Measurements from ENCODE around the gene PPP1R18.

The PPP1R18 gene

DNA sequence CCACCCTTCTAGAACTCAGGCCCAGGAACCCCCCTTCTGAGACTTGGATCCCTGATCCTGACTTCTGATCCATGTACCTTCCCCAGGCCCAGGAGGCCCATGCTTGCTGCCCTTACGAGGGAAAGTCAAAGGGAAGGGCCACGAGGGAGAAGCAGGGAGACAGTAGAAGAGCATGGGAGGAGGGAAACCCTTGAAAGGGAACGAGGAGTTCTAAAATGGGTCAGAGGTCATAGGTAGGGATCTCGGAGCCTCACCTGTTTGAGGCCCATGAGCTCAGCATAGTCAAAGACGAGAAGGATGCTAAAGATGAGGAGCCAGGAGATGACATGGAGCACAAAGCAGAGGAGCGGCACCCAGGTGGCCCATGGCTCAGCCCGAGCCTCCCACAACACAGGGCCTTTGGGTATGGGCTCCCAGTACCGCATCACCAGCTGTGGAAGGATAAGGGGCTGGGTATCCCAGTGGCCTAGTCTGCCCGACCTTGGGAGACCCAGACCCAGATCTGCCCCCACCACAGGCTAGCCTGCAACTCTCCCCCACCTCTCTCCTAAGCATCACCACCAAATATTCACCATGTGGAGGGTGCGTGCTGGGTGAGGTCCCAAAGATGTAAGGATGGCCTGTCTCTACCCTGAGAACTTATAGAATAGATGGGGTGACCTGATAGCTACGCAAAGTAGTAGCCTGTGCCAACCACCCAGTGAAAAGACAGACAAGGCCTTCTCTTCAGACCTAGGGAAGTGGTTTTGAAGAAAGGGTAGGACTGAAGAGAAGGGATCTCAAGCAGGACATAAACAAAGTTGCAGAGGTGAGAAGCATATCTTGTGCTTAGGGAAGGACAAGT lies 2.8 kb upstream of the PPP1R18 start:
- DNase-seq (ENCODE audit: low read depth in 2 of 2): no peak

DNA sequence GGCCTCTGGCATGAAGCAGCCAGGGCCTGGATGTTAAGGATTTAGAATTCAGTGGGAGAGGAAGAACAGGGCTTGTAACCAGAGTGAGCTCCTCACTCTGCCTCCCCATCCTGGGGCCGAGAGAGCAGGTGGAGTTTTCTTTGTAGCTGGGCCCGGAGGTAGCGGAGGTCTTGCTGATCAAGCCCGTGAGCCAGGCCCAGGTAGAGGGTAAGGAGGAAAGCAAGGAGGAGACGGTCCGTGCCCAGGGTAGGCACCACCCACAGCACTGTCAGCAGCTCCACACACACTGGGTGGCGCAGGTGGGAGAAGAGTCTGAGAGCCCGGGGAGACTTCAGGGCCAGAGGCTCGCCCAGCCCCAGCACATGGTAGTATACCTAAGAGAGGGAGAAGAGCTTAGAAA lies 2.1 kb upstream of the PPP1R18 start:
- DNase-seq (ENCODE audit: low read depth in 2 of 2): no peak

DNA sequence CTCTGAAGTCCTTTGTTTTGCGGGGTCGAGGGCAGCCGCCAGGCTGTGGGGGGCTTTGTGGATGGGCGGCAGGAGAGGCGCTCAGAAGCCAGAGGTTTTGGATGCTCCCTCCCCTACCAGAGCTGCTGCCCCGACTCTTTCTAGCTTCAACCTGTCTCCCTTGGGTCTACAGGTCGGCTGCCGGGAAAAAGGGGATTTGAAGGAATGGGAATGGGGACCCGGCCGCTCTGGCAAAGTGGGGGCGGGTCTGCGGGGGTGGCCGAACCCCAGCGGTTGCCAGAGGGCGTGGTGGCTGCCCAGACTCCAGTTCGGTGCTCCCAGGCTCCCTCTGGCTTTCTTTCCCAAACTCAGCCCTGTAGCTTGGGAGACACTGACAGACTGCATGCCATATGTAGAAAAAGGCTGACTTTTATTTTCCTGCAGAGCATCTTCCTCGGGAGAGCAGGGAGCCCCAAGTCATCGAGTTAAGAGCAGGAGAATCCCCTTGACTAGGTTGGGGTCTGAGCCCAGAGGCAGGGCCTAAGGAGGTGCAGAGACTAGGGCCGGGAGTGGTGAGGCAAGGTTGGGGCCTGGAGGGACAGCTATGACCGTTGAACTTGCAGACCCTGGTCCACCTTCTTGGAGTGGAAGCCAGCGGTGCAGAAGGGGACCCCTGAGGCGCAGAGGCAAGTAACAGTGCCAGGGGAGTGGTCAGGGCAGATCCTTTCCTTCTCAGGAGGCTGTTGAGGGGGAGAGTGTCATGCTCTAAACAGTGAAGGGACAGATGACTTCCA lies 1.4 kb upstream of the PPP1R18 start:
- no peak for DNase-seq (ENCODE audit: low read depth in 2 of 2)

DNA sequence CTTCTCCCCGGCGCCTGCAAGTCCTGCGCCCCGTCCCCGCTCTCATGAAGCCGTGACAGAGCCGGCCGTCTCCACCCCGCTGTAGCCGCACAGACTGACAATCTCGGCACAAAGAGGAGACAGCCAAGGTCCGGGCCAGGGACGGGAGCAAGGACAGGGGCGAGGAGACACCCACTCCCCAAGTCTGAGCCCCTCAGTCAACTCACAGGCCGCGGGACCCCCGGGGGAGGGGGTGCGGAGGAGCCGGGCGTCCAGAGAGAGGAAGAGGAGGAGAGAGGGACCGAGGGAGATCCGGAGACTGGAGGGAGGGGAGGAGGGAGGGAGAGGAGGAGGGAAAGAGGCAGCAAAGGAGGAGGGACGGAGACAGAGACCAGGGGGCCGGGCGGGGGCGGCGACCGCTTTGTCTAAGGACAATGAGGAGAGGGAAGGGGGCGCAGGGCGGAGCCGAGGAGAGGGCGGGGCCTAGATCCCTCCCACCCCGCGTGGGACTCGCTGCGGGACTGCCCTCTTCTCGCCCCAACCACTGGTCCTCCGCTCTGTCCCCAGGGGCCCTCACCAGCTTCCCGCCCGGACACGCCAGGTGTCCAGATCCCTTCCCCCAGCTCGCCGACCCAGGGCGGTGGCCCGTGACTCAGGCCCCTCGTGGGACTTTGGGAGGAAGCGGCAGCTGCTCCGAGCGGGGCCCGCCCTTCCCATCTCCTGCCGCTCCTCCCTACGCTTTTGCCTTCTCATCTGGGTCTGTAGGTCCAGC lies 638 bp upstream of the PPP1R18 start:
- DNase-seq (ENCODE audit: low read depth in 2 of 2): peak; percentile 64 to 94

DNA sequence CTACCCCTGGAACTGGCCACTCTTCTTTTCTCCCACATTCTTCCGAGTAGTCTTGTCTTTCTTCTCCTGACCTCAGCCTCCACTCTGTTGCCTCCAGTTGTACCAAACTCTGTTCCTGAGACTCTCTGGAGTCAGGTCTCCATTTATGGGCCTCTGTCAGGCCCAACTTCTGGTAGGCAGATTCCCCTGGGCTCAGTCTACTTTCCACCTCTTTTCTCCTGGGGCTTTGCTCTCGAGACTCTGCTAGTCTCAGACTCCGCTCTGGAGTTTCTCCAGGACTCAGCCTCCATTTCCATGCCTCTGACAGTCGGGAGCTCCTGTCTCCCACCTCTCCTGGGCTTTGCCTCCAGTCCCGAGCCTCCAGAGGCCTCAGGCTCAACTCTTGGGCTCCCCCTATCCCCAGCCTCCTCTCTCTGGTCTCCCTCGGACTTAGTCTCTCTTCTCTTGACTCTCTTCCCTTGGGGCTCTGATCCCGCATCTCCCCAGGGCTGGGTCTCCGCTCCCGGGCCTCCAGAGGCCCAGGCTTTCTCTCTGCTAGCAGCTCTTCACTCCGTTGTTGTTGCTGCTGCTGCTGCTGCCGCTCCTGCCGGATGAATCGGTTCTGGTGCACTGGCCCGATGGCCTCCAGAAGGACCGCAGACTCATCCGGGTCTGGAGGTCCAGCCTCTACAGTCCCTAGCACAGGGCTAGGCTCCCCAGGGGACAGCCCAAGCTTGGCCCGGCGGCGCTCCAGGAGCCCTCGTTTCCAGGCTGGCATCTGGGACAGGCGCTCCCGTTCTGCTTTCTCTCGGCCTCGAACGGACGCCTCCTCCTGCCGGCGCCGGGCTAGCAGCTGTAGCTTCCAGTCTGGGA lies 1.1 kb downstream of the PPP1R18 start:
- DNase-seq (ENCODE audit: low read depth in 2 of 2): no peak

DNA sequence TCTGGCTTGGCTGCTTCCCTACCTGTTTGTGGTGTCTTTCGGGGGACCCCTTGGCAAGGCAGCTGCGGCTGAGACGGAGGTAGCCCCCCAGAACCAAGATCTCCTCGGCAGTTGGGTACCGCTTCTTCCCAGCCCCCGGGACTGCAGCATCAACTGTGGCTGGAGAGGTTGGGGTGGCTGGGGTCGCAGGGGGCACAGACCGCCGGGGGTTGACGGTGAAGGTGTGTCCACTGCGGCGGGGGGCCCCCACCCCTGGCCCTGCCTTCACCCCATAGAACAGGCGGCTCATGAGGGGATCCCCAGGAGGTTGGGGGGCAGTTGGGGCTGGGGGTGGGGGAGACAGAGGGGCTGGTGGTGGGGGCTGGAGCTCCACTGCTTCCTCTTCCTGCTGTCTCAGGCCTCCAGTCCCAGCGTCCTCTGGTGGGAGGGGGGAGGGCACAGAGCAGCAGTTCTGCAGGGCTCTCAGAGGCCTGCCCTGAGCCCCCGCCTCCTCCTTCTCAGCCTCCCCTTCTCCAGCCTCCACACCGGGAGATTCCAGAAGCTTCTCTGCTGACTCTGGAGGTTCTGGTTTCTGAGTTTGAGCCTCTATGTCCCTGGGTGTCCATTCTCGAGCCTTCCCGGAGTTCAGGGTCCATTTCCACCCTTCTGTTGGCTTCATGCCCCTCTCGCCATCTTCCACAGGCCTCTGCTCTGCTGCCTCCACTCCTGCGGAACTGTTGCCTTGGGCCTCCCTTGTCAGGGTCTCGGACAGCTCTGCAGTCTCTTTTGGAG lies 1.9 kb downstream of the PPP1R18 start:
- DNase-seq (ENCODE audit: low read depth in 2 of 2): peak; percentile 23 to 47

DNA sequence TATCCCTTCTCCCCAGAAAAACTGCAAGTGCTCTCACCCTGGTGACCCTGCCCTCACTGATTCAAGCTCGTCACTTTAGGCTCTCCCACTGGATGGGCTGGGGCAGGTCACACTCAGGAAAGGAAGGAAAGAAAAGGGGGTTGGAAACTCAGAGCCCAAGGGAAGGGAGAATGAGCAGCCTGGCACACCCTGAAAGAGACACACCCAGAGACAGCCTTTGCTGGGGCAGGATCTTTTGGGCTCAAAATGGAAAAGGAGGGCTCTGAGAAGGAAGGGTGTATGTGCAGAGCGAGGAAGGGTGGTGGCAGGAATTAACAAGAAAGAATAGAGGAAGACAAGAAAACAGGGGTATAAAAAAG lies 2.5 kb downstream of the PPP1R18 start:
- no peak for DNase-seq (ENCODE audit: low read depth in 2 of 2)

DNA sequence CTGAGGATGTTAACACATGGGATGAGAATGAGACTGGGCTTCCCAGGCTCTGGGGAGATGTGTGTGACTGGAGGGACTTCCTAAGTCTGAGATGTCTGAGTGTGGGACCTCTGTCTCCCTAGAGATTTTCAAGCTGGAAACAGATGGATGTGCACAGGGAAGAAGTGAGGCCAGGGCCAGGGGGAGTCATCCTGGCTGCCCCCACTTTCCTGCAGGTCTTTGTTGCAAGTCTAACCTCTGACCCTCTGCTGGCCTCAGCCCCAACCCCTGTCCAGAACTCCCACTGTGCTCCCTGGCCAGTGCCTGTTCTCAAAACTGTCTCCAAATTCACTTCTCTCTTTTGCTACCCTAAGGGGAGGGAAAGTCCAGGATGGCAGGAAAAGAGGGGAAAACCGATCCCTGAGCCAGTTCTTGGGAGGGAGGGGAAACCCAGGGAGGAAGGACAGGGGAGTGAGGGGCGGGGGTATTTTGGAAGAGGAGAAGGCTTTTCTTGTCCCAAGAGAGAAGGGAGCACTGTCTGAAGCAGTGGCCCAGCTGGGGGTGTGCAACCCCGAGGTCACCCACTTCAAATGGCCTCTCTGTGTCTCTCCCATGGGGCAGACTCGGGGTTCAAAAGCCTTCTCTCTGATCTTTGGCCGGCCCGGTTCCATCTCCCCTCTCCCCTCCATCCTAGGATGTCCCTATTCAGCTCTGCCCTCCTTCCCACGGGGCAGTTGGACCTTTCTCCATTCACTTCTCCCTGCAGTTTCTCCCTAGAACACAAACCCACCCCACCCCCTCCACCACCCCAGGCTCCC lies 3.1 kb downstream of the PPP1R18 start:
- DNase-seq (ENCODE audit: low read depth in 2 of 2): no peak

DNA sequence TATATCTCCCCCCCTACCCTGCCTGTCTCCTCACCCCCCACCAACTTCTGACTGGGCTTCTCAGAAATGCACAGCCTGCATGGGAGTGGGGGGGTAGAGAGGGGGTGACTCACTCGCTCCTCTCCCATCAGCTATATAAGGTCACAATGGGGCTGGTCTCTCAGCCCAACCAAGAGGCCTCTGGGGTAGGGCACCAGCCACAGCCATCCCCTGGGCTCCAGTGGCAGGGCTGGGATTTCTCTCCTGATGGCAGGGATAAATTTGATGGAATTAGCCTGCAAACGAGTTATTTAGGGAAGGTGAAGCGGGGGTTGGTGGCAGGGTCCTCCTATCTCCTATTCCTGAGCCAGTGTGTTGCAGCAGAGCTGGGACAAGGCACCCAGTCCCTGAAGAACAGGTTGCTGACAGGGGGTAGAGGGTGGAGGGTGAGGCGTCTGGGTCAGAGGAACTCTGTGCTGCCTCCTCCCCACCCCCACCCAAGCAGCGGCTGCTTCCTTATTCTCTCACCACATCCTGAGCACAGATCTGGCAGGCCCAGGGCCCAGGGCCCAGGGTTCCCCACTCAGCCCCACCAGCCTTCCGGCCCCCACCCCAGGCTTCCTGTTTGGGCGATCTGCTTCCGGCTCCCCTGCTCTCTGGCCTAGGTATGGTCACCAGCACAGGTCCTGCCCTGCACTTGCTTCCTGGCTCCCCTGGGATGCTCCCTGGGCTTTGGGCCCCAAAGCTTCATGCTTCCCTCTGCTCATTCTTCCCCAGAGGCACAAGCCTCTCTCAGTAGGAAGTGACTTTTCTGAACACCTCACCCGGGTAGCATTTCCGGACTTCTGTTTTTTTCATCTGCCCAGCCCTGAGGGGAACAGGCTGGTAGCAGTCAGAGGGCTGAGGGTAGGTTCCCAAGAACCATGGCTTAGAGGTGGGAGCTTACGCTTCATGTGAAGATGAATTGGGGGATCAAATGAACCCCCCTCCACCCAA lies 4.0 kb downstream of the PPP1R18 start:
- DNase-seq (ENCODE audit: low read depth in 2 of 2): peak; percentile 62 to 79

DNA sequence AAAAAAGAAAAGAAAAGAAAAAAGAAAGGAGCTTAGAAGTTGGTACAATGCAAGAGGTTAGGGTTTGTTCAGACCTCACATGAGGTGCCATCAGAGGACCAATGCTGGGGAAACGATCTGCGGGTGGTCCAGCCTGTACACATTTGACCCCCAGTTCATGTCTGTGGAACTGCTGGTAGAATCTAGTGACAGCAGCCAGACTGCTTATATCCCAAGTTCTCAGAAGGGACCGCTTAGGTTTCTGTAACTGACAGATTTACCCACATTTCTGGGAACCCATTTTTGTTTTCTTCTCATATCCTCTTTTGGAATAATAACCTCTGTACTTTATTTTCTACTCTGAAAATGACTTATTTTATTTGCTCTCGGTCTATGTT lies 4.7 kb downstream of the PPP1R18 start:
- no peak for DNase-seq (ENCODE audit: low read depth in 2 of 2)

DNA sequence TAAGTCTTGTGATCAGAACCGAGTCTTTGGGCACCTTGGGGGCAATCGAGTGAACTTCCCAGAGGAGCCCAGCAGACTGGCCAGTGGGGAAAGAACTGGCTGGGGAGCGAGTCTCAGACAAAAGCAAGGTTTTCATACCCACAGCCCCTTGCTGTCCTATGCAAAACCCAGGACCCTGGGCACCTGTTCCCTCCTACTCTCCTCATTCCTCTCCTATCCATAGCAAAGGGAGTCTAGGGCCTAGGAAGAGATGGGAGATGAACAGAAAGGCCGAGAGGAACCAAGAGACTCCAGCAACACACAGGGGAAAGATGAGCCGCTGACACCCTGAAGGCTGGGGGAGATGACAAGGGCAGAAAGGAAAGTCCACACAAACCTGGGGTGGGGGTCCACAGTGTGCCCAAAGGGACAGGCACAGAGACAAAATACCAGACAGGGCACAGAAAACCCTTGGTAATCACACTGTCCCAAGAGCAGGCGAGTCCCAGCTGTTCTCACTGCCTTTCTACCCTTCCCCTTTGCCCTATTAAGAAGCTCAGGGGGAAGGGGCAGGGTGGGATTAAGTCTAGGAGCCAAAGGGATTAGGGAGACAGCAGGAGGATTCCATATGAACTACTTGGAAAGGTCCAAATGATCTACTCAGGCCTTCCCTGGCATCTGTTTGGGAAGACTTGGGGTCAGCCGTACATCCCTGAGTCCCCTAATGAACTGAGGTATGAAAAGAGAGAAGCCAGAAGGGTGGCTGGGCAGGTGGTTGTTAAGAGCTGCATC lies 6.5 kb downstream of the PPP1R18 start:
- no peak for DNase-seq (ENCODE audit: low read depth in 2 of 2)

DNA sequence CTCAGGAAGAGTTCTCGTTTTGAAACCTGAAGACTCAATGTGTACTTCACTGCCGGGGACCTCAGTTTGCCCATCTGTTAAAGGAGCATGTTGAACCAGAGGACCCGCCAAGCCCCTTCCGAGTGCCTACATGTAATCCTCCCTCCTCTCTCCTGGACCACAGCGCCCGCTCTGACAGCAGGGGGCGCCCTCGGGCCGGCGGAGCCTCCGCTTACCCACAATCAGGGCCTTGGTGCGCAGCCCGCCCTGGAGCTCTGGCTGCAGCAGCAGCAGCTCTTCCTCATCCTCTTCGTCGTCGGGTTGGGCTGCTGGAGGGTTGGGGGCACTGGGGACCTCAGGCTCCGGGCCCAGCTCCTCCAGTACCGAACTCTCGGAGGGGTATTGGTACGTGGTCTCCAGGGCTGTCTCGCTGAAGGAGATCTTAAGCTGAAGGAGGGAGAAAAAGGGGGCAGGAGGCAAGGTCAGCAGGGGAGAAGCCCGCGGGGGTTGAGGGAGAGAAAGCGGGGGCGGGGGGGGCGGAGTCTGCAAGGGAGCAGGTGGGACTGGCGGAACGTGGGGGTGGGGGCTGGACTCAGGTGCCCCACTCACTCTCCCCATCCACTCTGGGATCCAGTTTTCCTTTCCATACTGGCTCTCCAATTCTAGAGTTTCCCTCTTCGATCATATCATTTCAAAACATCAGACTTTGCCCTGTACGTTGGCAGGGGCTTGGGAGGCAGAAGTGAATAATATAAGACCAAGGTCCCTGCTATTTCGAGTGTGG lies 7.3 kb downstream of the PPP1R18 start:
- peak; percentile 80 to 86 for DNase-seq (ENCODE audit: low read depth in 2 of 2)

DNA sequence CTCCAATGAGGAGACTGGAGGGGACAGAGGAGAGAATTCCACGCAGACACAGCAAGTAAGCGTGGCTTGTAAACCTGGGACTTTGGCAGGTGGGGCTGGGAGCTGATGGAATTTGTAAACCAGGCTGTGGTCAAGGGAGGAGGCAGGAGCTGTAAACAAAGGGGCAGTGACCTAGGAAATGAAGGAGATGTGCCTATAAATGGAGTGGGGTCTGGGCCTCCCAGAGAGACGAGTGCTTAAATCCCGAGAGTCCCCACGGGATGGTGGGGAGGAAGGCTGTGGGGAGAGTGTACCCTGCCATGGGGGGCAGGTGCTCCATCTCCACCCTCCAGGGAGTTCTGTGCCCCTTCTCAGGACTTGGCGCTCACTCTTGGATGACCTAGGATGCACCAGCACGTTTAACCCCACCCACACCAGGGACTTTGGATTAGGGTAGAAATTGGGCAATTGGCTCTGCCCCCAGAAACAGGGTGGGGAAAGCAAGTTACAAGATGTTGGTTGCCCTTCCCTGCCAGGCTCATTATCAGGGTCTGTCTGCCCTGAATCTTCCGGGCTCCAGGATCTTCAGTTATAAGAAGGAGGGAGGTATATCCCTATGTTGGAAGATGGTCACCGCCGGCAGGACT lies 9.7 kb downstream of the PPP1R18 start:
- DNase-seq (ENCODE audit: low read depth in 2 of 2): no peak

DNA sequence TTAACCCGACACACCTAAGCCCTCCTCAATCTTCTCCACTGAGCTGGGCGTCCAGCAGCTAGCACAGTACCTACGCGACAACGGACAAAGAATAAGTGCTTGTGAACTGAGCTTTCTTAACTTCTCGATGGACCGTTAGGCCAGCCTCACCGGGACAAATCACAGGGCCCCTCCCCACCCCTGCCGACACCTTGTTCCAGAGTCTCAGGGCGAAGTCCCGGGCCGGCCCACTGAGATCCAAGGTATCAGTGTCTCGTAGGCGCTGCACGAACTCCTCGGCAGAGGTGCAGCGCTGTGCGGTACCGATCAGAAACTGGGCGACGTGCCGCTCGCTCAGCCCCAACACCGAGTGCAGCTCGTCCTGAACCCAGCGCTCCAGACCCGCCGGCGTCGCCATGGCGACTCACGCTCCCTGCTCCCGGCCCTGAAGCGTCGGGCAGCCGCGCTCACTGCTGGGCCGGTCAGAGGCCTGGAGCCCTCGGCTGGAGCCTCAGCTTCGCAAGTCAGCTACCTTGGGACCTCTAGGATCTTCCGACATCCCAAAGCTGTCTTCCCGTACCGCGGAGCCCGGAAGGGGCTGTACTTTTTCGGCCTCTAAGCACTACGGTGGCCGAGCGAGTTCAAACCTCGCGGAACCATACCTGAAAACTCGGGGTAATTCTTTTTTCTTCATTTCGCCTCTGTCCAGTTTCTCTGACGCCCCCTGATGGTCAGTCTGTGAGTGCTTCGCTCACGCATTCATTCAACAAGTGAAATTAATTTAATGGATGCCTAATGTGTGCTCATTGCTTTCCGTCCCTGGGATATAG lies 13.8 kb downstream of the PPP1R18 start, which contains the start of gene DHX16:
Gene DHX16, minus strand, starts transcription at position 562 of the 809 bp plus-strand sequence. Its CDS starts 165 bp downstream, at position 397.
- peak; percentile 78 to 91 for DNase-seq (ENCODE audit: low read depth in 2 of 2)

DNA sequence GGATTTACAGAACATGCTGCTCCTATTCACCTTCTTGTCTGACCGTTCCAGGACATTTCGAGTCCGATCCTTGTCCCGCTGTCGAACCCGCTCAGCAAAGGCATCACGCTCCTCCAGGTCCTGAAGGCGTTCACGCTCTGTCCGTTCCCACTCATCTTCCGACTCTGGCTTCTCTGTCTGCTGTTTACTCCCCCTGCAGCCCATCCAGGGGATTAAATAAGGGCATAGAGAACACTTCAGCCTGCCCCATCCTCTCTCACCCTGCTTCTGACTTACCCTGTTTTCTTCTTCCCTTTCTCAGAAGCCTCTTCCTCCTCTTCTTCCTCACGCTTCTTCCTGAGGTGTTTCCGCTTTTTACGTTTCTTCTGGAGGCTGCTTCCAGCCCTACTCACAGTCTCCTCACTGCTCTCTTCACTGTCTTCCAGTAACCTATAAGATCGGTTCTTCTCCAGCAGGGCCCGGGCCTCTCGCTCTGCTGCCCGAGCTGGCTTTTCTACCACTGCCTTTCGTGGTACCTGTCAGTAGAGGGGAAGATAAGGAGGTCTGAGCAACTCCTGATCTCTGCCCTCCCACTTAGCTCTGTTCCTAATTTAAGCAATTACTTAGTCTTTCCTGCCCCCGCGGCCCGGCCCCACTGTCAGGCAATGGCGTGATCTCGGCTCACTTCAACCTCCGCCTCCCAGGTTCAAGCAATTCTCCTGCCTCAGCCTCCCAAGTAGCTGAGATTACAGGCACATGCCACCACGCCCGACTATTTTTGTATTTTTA lies 15.5 kb downstream of the PPP1R18 start:
- DNase-seq (ENCODE audit: low read depth in 2 of 2): no peak
